H1 (cell line): Measurements from ENCODE around the gene SMAP2. TPM values are rescaled to one million over a fixed set of nuclear protein-coding genes. Genes with fewer than 3 reads are reported as not detected.

Experiments
- RAD21 ChIP-seq, 2 experiments: IDR thresholded peaks in 1 of 2; conservative IDR thresholded peaks in 1 of 2; 2 replicates each; pipeline ENCODE4 v1.6.1; 2011; ENCODE audit warnings: low read depth in 2 of 2, low read length in 2 of 2, improper control_type of control experiment in 1 of 2, inconsistent platforms in 1 of 2, mild to moderate bottlenecking in 1 of 2, moderate library complexity in 1 of 2
- RXRA ChIP-seq: IDR thresholded peaks from 2 replicates; pipeline ENCODE4 v1.6.1; 2011; ENCODE audit warnings: low read depth, mild to moderate bottlenecking, low read length, moderate library complexity; ENCODE audit not compliant: insufficient read depth
- SIRT6 ChIP-seq: IDR thresholded peaks from one replicate; pipeline ENCODE4 v1.7.1; 2012; ENCODE audit warnings: low read length, inconsistent platforms
- polyA plus RNA-seq, 7 experiments: library from polyadenylated mRNA; depleted of rRNA in 3 of 7; stranded (reverse) in 5 of 7; unstranded in 2 of 7; fragments of >200 nt in 5 of 7; fragments of 200-250 nt in 2 of 7; gene quantifications; 1 replicate in 5 of 7; 2 replicates in 1 of 7; 4 replicates in 1 of 7; pipeline versions ENCODE4 v1.2.1 to v1.2.3, GENCODE V29; 2011 to 2013; ENCODE audit warnings: missing spikeins in 2 of 7, mixed read lengths in 2 of 7
- total RNA-seq: library from RNA; stranded (reverse); fragmentation: NEBNext Ultra II Directional; extraction: Animal tissue kit (Norgen Biotek cat#: 25700); gene quantifications from 2 replicates; pipeline ENCODE4 v1.2.1, GENCODE V29; 2021

The SMAP2 gene
- total and polyA plus RNA-seq, 2 of the 8 experiments (the other 6 are each of a cell fraction or from before 2014, with no cell fraction given): 4.3 to 5.5 TPM

- TF ChIP-seq RAD21 (IDR thresholded peaks at IDR 0.05 in 1 of 2, conservative IDR thresholded peaks at IDR 0.05 in 1 of 2; ENCODE audit: low read depth in 2 of 2, low read length in 2 of 2): peak in 1 of 2 experiments; percentile 11; a peak in 1 of 4 replicates
- TF ChIP-seq RXRA: no peak
- no peak for TF ChIP-seq SIRT6
Measured at GRCh38 chr1:40363721-40364120, 9.8 kb upstream of the SMAP2 start (continued).
